Thyroid gland (tissue), 4 donors: ENCODE data around the gene SNED1.

Source experiments
- POLR2A ChIP-seq, 2 donors: fragments of 450-650 bp; IDR thresholded peaks; one replicate each; pipeline ENCODE4 v1.6.1; 2017; ENCODE audit warnings: antibody characterized with exemption in 2 of 2, mild to moderate bottlenecking in 2 of 2, moderate library complexity in 1 of 2
- TF ChIP-seq, protein P1 (sequence below), 6 experiments: fragments of 200-600 bp in 3 of 6; fragments of 450-650 bp in 3 of 6; sonication (generic) in 3 of 6; IDR thresholded peaks; one replicate each; pipeline ENCODE4 v1.5.1; 2016 to 2019; ENCODE audit warnings: antibody characterized with exemption in 6 of 6, mild to moderate bottlenecking in 2 of 6, inconsistent platforms in 1 of 6, moderate library complexity in 1 of 6

GRCh38 chr2:240997141-240997855 is 1.1 kb upstream of the SNED1 start:
- TF ChIP-seq, protein P1, sequence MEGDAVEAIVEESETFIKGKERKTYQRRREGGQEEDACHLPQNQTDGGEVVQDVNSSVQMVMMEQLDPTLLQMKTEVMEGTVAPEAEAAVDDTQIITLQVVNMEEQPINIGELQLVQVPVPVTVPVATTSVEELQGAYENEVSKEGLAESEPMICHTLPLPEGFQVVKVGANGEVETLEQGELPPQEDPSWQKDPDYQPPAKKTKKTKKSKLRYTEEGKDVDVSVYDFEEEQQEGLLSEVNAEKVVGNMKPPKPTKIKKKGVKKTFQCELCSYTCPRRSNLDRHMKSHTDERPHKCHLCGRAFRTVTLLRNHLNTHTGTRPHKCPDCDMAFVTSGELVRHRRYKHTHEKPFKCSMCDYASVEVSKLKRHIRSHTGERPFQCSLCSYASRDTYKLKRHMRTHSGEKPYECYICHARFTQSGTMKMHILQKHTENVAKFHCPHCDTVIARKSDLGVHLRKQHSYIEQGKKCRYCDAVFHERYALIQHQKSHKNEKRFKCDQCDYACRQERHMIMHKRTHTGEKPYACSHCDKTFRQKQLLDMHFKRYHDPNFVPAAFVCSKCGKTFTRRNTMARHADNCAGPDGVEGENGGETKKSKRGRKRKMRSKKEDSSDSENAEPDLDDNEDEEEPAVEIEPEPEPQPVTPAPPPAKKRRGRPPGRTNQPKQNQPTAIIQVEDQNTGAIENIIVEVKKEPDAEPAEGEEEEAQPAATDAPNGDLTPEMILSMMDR (IDR thresholded peaks at IDR 0.05), result no peak
- TF ChIP-seq POLR2A (IDR thresholded peaks at IDR 0.05), result peak in 1 of 2 donors; percentile 64
